Limb (tissue), 2 donors: ENCODE data around the gene SOST.

ENCODE experiments used
- DNase-seq, 2 donors: peaks; one replicate each; pipeline ENCODE4 v3.0.0-alpha.2; 2016; ENCODE audit errors: extremely low spot score in 2 of 2

The SOST gene

DNA sequence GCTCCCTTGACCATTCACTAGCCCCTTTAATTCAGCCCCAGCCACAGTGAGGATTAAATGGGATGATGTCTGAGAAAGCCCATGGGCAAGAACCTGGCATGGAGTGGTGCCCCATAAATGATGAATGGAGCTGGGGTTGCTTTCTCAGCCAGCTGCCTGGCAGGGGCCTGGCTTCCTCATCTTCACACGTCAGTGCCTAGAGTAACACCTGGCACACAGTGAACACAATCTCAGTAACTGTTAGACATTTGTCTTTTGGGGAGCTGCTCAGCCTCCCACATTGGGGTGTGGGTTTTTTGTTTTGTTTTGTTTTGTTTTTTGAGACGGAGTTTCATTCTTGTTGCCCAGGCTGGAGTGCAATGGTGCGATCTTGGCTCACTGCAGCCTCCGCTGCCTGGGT is 49.4 kb downstream of the SOST start:
- no peak for DNase-seq

DNA sequence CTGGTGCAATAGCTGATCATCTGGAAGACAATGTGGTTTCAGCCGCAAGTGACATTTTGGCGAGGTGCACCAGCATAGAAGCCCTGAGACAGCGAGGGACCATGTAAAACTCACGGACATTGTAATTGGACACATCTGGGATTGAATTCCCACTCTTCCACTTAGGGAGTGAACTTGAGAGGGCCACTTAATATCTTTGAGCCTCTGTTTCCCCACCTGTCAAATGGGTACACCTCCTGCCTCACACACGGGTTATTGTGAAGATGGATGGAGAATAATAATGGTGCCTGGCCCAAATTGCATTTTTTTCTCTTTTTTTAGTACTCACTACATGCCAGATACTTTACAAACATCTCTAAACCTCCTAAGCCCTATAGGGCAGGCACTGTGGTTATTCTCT is 51.4 kb downstream of the SOST start:
- DNase-seq, result no peak

DNA sequence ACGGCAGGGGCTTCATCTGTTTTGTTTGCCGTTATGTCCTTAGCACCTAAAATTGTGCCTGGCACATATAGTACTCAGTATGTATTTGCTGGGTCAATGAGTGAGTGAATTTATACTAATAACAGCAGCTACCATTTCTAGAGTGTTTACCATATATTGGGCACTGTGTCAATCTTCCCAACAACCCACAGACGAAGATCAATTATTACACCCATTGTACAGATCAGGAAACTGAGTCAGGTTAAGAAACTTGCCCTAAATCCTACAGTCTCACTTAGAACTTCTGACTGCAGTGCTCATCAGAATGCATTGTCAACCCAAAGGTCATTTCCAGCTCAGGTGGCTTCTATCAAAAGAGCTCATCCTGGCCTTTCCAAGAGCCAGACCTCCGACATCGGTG is 52.4 kb downstream of the SOST start:
- DNase-seq, result no peak
